ENCODE data around the gene LCN12.
"Not testable (repeated sequence)": the region's sequence is repeated elsewhere in the genome, so short reads cannot be mapped to it uniquely, and the experiment has no call there.

LCN12 gene

DNA sequence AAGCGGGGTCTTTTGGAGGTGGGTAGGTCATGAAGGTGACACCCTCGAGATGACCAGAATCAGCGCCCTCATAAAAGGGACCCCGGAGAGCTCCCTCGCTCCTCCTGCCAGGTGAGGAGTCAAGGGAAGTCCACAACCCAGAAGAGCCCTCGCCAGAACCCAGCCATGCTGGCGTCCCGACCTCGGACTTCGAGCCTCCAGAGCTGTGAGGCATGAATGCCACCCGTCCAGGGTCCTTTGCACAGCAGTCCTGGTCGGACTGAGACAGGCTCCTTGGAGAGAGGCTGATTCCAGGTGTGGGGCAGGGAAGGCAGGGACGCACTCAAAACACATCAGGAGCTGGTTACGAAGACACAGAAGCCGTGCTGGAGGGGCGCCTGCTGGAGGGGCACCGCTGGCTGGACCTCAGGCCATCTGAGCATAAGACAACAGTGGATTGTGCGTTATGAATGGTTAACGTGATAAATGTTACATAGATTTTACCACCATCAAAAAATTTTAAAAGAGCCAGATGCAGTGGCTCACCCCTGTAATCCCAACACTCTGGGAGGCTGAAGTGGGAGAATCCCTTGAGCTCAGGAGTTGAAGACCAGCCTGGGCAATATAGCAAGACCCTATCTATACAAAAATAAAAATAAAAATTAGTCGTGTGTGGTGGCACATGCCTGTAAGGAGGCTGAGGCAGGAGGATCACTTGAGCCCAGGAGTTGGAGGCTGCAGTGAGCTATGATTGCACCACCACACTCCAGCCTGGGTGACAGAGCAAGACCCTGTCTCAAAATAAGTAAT, 50.0 kb downstream of the LCN12 start:
- DNase-seq (ENCODE audit: insufficient read length, low spot score) (no peak), FAIRE-seq (no peak)
- TF ChIP-seq, protein P1, sequence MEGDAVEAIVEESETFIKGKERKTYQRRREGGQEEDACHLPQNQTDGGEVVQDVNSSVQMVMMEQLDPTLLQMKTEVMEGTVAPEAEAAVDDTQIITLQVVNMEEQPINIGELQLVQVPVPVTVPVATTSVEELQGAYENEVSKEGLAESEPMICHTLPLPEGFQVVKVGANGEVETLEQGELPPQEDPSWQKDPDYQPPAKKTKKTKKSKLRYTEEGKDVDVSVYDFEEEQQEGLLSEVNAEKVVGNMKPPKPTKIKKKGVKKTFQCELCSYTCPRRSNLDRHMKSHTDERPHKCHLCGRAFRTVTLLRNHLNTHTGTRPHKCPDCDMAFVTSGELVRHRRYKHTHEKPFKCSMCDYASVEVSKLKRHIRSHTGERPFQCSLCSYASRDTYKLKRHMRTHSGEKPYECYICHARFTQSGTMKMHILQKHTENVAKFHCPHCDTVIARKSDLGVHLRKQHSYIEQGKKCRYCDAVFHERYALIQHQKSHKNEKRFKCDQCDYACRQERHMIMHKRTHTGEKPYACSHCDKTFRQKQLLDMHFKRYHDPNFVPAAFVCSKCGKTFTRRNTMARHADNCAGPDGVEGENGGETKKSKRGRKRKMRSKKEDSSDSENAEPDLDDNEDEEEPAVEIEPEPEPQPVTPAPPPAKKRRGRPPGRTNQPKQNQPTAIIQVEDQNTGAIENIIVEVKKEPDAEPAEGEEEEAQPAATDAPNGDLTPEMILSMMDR (IDR thresholded peaks at IDR 0.05; ENCODE audit: insufficient read depth, missing control alignments), result no peak

DNA sequence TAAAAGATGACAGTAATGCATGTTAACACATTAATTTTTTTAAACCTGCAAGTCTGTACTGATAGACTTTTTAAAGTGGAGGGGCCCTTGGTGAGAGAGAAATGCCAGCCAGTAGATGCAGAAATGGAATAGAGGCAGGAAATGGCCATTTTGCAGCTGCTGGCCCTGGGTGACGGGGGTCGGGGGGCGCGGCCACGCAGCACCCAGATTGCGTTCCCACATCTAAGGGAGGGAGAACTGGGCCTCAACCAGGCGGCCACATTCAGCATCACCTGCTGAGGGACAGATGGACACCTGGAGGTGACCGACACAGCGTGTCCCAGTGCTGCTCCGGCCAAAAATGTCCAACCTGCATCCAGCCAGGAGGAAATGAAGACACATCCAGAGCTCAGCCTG, 50.6 kb downstream of the LCN12 start:
- FAIRE-seq, result no peak
- DNase-seq (ENCODE audit: insufficient read length, low spot score), result no peak
- TF ChIP-seq, protein P1 (IDR thresholded peaks at IDR 0.05; ENCODE audit: insufficient read depth, missing control alignments), result no peak

DNA sequence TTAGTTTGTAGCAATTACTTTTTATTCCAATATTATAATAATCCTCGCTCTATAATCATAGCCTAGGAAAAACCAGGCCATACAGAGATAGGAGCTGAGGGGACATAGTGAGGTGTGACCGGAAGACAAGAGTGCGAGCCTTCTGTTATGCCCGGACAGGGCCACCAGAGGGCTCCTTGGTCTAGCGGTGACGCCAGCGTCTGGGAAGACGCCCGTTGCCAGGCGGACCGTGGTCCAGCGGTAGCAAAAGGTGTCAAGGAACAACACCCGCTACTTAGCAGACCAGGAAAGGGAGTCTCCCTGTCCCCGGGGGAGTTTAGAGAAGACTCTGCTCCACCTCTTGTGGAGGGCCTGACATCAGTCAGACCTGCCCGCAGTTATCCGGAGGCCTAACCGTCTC, 52.2 kb downstream of the LCN12 start:
- DNase-seq (ENCODE audit: insufficient read length, low spot score); FAIRE-seq: not testable (repeated sequence)

More for the DNA sequence above, 52.2 kb downstream of the LCN12 start:
- TF ChIP-seq, protein P1 (IDR thresholded peaks at IDR 0.05; ENCODE audit: insufficient read depth, missing control alignments), result peak; percentile 13
